ENCODE measurements around the gene PIGQ.
"Not testable (repeated sequence)": the region's sequence is repeated elsewhere in the genome, so short reads cannot be mapped to it uniquely, and the experiment has no call there.

The PIGQ gene

GRCh38 chr16:597655-598054, 27.9 kb downstream of the PIGQ start:
- ATAC-seq, result not testable (repeated sequence)

GRCh38 chr16:598823-599739, 29.3 kb downstream of the PIGQ start:
- no peak for ATAC-seq
- no peak for TF ChIP-seq TCF4 (CRISPR knock-in tag; IDR thresholded peaks at IDR 0.05; ENCODE audit: borderline replicate concordance)

DNA sequence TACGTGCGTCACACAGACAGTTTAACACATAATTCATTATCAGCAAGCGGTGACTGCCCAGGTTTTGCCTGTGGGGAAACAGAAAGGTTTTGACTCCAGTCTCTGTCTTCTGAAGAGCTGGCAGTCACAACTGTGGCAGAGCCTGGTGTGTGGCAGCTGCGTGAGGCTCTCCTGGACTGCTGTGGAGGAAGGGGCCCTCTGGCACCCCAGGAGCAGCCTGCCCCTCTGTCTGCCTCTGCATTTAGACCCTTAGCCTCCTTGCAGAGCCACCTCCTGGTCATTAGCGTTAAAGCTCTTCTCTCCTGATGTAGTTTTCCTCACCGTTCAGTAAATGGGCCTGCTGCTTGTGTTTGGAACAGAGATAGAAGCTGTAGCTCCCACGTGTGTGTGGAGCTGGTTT, 31.0 kb downstream of the PIGQ start:
- peak; percentile 67 for ATAC-seq
- TF ChIP-seq BACH2 (CRISPR knock-in tag; IDR thresholded peaks at IDR 0.05; ENCODE audit: borderline replicate concordance), result no peak
- TF ChIP-seq GLIS3 (CRISPR knock-in tag; IDR thresholded peaks at IDR 0.05), result no peak
- TF ChIP-seq CSDC2 (CRISPR knock-in tag; IDR thresholded peaks at IDR 0.05), result no peak
- TF ChIP-seq ISL1 (CRISPR knock-in tag; IDR thresholded peaks at IDR 0.05), result no peak
- no peak for TF ChIP-seq ZFP30 (CRISPR knock-in tag; IDR thresholded peaks at IDR 0.05)
- TF ChIP-seq, protein P1, sequence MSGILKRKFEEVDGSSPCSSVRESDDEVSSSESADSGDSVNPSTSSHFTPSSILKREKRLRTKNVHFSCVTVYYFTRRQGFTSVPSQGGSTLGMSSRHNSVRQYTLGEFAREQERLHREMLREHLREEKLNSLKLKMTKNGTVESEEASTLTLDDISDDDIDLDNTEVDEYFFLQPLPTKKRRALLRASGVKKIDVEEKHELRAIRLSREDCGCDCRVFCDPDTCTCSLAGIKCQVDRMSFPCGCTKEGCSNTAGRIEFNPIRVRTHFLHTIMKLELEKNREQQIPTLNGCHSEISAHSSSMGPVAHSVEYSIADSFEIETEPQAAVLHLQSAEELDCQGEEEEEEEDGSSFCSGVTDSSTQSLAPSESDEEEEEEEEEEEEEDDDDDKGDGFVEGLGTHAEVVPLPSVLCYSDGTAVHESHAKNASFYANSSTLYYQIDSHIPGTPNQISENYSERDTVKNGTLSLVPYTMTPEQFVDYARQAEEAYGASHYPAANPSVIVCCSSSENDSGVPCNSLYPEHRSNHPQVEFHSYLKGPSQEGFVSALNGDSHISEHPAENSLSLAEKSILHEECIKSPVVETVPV (CRISPR knock-in tag; IDR thresholded peaks at IDR 0.05), result no peak
- TF ChIP-seq ZNF565 (CRISPR knock-in tag; conservative IDR thresholded peaks at IDR 0.05; ENCODE audit: low read depth), result no peak
- TF ChIP-seq, protein P2, sequence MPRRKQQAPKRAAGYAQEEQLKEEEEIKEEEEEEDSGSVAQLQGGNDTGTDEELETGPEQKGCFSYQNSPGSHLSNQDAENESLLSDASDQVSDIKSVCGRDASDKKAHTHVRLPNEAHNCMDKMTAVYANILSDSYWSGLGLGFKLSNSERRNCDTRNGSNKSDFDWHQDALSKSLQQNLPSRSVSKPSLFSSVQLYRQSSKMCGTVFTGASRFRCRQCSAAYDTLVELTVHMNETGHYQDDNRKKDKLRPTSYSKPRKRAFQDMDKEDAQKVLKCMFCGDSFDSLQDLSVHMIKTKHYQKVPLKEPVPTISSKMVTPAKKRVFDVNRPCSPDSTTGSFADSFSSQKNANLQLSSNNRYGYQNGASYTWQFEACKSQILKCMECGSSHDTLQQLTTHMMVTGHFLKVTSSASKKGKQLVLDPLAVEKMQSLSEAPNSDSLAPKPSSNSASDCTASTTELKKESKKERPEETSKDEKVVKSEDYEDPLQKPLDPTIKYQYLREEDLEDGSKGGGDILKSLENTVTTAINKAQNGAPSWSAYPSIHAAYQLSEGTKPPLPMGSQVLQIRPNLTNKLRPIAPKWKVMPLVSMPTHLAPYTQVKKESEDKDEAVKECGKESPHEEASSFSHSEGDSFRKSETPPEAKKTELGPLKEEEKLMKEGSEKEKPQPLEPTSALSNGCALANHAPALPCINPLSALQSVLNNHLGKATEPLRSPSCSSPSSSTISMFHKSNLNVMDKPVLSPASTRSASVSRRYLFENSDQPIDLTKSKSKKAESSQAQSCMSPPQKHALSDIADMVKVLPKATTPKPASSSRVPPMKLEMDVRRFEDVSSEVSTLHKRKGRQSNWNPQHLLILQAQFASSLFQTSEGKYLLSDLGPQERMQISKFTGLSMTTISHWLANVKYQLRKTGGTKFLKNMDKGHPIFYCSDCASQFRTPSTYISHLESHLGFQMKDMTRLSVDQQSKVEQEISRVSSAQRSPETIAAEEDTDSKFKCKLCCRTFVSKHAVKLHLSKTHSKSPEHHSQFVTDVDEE (CRISPR knock-in tag; IDR thresholded peaks at IDR 0.05), result no peak
- TF ChIP-seq PPARA (CRISPR knock-in tag; IDR thresholded peaks at IDR 0.05; ENCODE audit: borderline replicate concordance), result no peak
- no peak for TF ChIP-seq SNAI2 (CRISPR knock-in tag; IDR thresholded peaks at IDR 0.05)
- no peak for TF ChIP-seq ESRRG (CRISPR knock-in tag; IDR thresholded peaks at IDR 0.05)
- TF ChIP-seq TOX (CRISPR knock-in tag; IDR thresholded peaks at IDR 0.05; ENCODE audit: borderline replicate concordance), result no peak
- TF ChIP-seq ZNF70 (CRISPR knock-in tag; IDR thresholded peaks at IDR 0.05), result no peak
- TF ChIP-seq PATZ1 (CRISPR knock-in tag; IDR thresholded peaks at IDR 0.05; ENCODE audit: borderline replicate concordance), result no peak
- no peak for TF ChIP-seq POU6F1 (CRISPR knock-in tag; IDR thresholded peaks at IDR 0.05; ENCODE audit: borderline replicate concordance, low read depth)
- TF ChIP-seq ZNF8 (CRISPR knock-in tag; IDR thresholded peaks at IDR 0.05), result no peak
- no peak for TF ChIP-seq RARB (CRISPR knock-in tag; IDR thresholded peaks at IDR 0.05)
- TF ChIP-seq OSR1 (CRISPR knock-in tag; IDR thresholded peaks at IDR 0.05), result no peak
- TF ChIP-seq ARNTL (CRISPR knock-in tag; IDR thresholded peaks at IDR 0.05; ENCODE audit: borderline replicate concordance, low read depth), result no peak

DNA sequence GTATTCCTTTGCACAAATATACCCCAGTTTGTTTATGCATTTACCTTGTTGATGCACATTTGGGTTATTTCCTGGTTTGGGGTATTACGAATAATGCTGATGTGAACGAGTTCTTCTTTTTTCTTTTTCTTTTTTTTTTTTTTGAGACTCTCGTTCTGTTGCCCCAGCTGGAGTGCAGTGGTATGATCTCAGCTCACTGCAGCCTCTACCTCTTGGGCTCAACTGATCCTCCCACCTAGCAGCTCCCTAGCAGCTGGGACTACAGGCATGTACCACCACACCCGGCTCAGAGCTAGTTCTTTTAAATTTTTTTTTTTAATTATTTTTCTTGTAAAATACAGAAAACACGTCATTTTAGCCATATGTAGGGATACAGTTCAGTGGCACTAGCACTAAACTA, 34.2 kb downstream of the PIGQ start:
- ATAC-seq, result no peak
- TF ChIP-seq ZNF70 (CRISPR knock-in tag; IDR thresholded peaks at IDR 0.05), result no peak
- no peak for TF ChIP-seq ESRRG (CRISPR knock-in tag; IDR thresholded peaks at IDR 0.05)
- no peak for TF ChIP-seq ZNF8 (CRISPR knock-in tag; IDR thresholded peaks at IDR 0.05)
- TF ChIP-seq RARB (CRISPR knock-in tag; IDR thresholded peaks at IDR 0.05), result no peak
- TF ChIP-seq BACH2 (CRISPR knock-in tag; IDR thresholded peaks at IDR 0.05; ENCODE audit: borderline replicate concordance), result no peak
- TF ChIP-seq PATZ1 (CRISPR knock-in tag; IDR thresholded peaks at IDR 0.05; ENCODE audit: borderline replicate concordance), result no peak
- TF ChIP-seq ISL1 (CRISPR knock-in tag; IDR thresholded peaks at IDR 0.05), result no peak
- TF ChIP-seq, protein P3, sequence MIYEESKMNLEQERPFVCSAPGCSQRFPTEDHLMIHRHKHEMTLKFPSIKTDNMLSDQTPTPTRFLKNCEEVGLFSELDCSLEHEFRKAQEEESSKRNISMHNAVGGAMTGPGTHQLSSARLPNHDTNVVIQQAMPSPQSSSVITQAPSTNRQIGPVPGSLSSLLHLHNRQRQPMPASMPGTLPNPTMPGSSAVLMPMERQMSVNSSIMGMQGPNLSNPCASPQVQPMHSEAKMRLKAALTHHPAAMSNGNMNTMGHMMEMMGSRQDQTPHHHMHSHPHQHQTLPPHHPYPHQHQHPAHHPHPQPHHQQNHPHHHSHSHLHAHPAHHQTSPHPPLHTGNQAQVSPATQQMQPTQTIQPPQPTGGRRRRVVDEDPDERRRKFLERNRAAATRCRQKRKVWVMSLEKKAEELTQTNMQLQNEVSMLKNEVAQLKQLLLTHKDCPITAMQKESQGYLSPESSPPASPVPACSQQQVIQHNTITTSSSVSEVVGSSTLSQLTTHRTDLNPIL (CRISPR knock-in tag; IDR thresholded peaks at IDR 0.05; ENCODE audit: low read depth), result no peak
- TF ChIP-seq, protein P1 (CRISPR knock-in tag; IDR thresholded peaks at IDR 0.05), result no peak
- no peak for TF ChIP-seq ZNF565 (CRISPR knock-in tag; conservative IDR thresholded peaks at IDR 0.05; ENCODE audit: low read depth)
- TF ChIP-seq ARNTL (CRISPR knock-in tag; IDR thresholded peaks at IDR 0.05; ENCODE audit: borderline replicate concordance, low read depth), result no peak
- TF ChIP-seq PPARA (CRISPR knock-in tag; IDR thresholded peaks at IDR 0.05; ENCODE audit: borderline replicate concordance), result no peak
